Peyer's patch (tissue), 4 donors: ENCODE measurements around the gene BRINP2. TPM values are rescaled to one million over a fixed set of nuclear protein-coding genes. Genes with fewer than 3 reads are reported as not detected.

Experiments used
- DNase-seq, 3 donors: peaks; one replicate each; pipeline ENCODE4 v3.0.0-alpha.2; 2017 to 2019
- H3K27ac ChIP-seq, 4 donors: fragments of 200-600 bp; sonication (generic); one replicate each; pipeline ENCODE4 v1.5.1; 2016 to 2019
- H3K27me3 ChIP-seq, 2 donors: fragments of 200-600 bp; sonication (generic); one replicate each; pipeline ENCODE4 v1.5.1; 2019
- H3K36me3 ChIP-seq, 3 donors: fragments of 200-600 bp; sonication (generic); one replicate each; pipeline ENCODE4 v1.5.1; 2016 to 2019
- H3K4me1 ChIP-seq, 4 donors: fragments of 200-600 bp; sonication (generic); one replicate each; pipeline ENCODE4 v1.5.1; 2016 to 2019
- H3K4me3 ChIP-seq, 4 donors: fragments of 200-600 bp; sonication (generic); 1 replicate in 3 of 4; 2 replicates in 1 of 4; pipeline ENCODE4 v1.5.1; 2016 to 2019; ENCODE audit warnings: mild to moderate bottlenecking in 1 of 4
- H3K9me3 ChIP-seq, 4 donors: fragments of 200-600 bp; sonication (generic); one replicate each; pipeline ENCODE4 v1.5.1; 2016 to 2019; ENCODE audit warnings: mild to moderate bottlenecking in 1 of 4
- POLR2A ChIP-seq, 2 donors: fragments of 450-650 bp; IDR thresholded peaks; one replicate each; pipeline ENCODE4 v1.5.1; 2017; ENCODE audit warnings: antibody characterized with exemption in 2 of 2, mild to moderate bottlenecking in 2 of 2, moderate library complexity in 2 of 2
- total RNA-seq, 4 donors: library from RNA; depleted of rRNA; stranded (reverse); fragments of >200 nt; gene quantifications; one replicate each; pipeline ENCODE4 v1.1.0, GENCODE V29; 2016
- TF ChIP-seq, protein P1 (sequence below), 6 experiments: fragments of 450-650 bp in 4 of 6; fragments of 200-600 bp in 2 of 6; sonication (generic) in 1 of 6; IDR thresholded peaks; one replicate each; pipeline ENCODE4 v1.5.1; 2017 to 2019; ENCODE audit warnings: antibody characterized with exemption in 6 of 6, mild to moderate bottlenecking in 3 of 6, moderate library complexity in 1 of 6

Gene BRINP2
- total RNA-seq, 4 donors from 2014 or later = not detected

DNA sequence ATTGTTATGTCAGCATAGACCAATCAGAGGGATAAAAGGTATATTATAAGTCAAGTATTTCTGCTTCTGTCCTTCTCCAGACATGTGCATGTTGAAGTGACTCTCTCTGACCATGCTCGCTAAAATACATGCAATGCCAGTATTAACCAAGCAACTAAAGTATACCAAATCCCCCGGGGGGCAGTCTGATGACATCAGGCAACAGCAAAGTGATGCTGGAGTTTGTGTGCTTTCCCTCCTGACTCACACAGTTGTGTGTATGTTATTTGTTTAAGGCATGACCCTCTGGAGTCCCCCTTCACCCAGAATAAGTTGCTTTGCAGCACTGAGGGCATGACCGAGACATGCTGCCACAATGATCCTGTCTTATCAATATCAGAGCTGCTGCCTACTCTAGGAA, 2.1 kb downstream of the BRINP2 start:
- Histone ChIP-seq H3K4me3 (no peak overlapping the region), H3K36me3 (no peaks in the 10 kb centered on the region), H3K27ac (no peak overlapping the region), H3K27me3 (no peaks in the 10 kb centered on the region), H3K9me3 (no peaks in the 10 kb centered on the region), H3K4me1 (peaks cover 0 to 5% (median 0%) of the 10 kb centered on the region in 4 donors)
- TF ChIP-seq, protein P1, sequence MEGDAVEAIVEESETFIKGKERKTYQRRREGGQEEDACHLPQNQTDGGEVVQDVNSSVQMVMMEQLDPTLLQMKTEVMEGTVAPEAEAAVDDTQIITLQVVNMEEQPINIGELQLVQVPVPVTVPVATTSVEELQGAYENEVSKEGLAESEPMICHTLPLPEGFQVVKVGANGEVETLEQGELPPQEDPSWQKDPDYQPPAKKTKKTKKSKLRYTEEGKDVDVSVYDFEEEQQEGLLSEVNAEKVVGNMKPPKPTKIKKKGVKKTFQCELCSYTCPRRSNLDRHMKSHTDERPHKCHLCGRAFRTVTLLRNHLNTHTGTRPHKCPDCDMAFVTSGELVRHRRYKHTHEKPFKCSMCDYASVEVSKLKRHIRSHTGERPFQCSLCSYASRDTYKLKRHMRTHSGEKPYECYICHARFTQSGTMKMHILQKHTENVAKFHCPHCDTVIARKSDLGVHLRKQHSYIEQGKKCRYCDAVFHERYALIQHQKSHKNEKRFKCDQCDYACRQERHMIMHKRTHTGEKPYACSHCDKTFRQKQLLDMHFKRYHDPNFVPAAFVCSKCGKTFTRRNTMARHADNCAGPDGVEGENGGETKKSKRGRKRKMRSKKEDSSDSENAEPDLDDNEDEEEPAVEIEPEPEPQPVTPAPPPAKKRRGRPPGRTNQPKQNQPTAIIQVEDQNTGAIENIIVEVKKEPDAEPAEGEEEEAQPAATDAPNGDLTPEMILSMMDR (IDR thresholded peaks at IDR 0.05) = no peak
- TF ChIP-seq POLR2A (IDR thresholded peaks at IDR 0.05) = no peak
- DNase-seq = no peak

- H3K4me1 ChIP-seq = peaks cover 0 to 5% (median 0%) of the 10 kb centered on the region in 4 donors
- DNase-seq = no peak
- H3K9me3 ChIP-seq = no peaks in the 10 kb centered on the region
- no peaks in the 10 kb centered on the region for H3K36me3 ChIP-seq
- H3K4me3 ChIP-seq = no peak overlapping the region
- TF ChIP-seq, protein P1 (IDR thresholded peaks at IDR 0.05) = no peak
- no peak for TF ChIP-seq POLR2A (IDR thresholded peaks at IDR 0.05)
- no peak overlapping the region for H3K27ac ChIP-seq
- no peaks in the 10 kb centered on the region for H3K27me3 ChIP-seq
These were observed 3.2 kb downstream of the BRINP2 start for GRCh38 chr1:177173976-177174375.

- no peaks in the 10 kb centered on the region for H3K27me3 ChIP-seq
- H3K4me3 ChIP-seq = no peak overlapping the region
- no peaks in the 10 kb centered on the region for H3K36me3 ChIP-seq
- no peak for DNase-seq
- no peaks in the 10 kb centered on the region for H3K9me3 ChIP-seq
- H3K4me1 ChIP-seq = peaks cover 0 to 5% (median 0%) of the 10 kb centered on the region in 4 donors
- TF ChIP-seq, protein P1 (IDR thresholded peaks at IDR 0.05) = no peak
- TF ChIP-seq POLR2A (IDR thresholded peaks at IDR 0.05) = no peak
- H3K27ac ChIP-seq = no peak overlapping the region
These were observed 4.3 kb downstream of the BRINP2 start for GRCh38 chr1:177174921-177175634.

DNA sequence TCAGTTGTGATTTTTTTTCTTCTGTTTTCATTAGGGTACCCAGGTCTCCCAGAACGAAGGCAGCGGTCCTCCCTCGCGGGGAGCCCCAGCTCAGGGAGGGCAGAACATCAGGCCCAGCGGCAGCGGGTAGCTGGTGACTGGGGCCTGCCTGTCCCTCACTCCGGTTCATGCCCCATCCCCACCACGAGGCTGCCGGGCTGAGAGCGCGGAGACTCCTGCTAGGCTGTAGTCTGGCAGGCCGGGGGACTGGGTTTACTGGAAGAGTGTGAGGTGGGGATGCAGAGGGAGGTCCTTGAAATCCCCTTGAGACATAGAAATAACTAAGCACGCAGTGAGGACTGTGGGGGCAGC, 10.5 kb downstream of the BRINP2 start:
- no peaks in the 10 kb centered on the region for H3K9me3 ChIP-seq
- H3K36me3 ChIP-seq = no peaks in the 10 kb centered on the region
- DNase-seq = no peak
- no peak overlapping the region for H3K27ac ChIP-seq
- peaks cover 0 to 7% (median 0%) of the 10 kb centered on the region in 4 donors for H3K4me1 ChIP-seq
- peak overlapping the region in 2 of 4 donors; percentile 17 to 37 for H3K4me3 ChIP-seq
- H3K27me3 ChIP-seq = no peaks in the 10 kb centered on the region
- TF ChIP-seq POLR2A (IDR thresholded peaks at IDR 0.05) = no peak
- TF ChIP-seq, protein P1 (IDR thresholded peaks at IDR 0.05) = no peak

DNA sequence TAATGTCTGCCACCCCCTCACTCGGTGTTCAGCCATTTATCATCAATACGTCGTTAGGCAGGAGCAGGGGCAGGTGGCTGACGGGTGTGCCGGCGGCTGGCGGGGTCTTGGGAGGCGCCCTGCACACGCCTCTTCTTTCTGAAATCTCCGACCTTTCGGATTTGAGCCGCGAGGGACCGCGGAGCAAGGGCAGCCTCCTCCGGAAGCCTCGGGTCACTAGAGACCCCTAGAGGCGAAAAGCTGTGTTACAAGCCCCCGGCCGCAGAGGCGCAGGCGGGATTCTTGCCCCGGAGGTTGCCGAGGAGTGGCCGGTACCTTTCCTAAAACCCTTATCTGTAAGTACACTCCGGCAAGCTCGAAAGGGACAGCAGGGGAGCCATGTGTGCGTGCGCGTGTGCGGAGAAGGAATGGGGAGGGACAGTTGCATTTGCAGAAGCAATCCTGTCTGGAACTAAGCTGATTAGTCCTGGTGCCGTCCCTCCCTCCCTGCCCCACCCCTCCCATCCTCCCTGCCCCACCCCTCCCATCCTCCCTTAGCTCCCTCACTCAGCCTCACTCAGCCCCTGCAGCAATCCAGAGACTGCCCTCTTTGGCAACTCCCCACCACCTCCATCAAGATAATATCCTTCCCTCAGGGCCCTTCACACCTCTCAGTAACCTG, 11.0 kb downstream of the BRINP2 start:
- no peaks in the 10 kb centered on the region for H3K9me3 ChIP-seq
- no peaks in the 10 kb centered on the region for H3K27me3 ChIP-seq
- DNase-seq = peak in 2 of 3 donors; percentile 47 to 57
- TF ChIP-seq, protein P1 (IDR thresholded peaks at IDR 0.05) = peak in 5 of 6 experiments; percentile 6 to 51 (median 44)
- TF ChIP-seq POLR2A (IDR thresholded peaks at IDR 0.05) = no peak
- H3K4me3 ChIP-seq = peak overlapping the region in 2 of 4 donors; percentile 17 to 37
- H3K27ac ChIP-seq = no peak overlapping the region
- peaks cover 0 to 7% (median 0%) of the 10 kb centered on the region in 4 donors for H3K4me1 ChIP-seq
- no peaks in the 10 kb centered on the region for H3K36me3 ChIP-seq
